Fibroblast of mammary gland (primary cell): ENCODE results near the gene ST8SIA6.
"Not testable (repeated sequence)": the region's sequence is repeated elsewhere in the genome, so short reads cannot be mapped to it uniquely, and the experiment has no call there.

Experiments
- DNase-seq: peaks from one replicate; pipeline ENCODE4 v3.0.0-alpha.2; 2010; ENCODE audit warnings: low read depth
- H3K4me3 ChIP-seq: 2 replicates; pipeline ENCODE4 v1.5.1; 2011; ENCODE audit warnings: low read depth, mild to moderate bottlenecking, low read length, moderate library complexity; ENCODE audit not compliant: control insufficient read depth
- CTCF ChIP-seq: conservative IDR thresholded peaks from 2 replicates; pipeline ENCODE4 v1.5.1; 2011; ENCODE audit warnings: low read depth, low read length, inconsistent platforms; ENCODE audit not compliant: control insufficient read depth, insufficient read depth

The ST8SIA6 gene

GRCh38 chr10:17340144-17340829 lies 114.1 kb downstream of the ST8SIA6 start:
- DNase-seq, result no peak
- TF ChIP-seq CTCF, result no peak
- H3K4me3 ChIP-seq, result no peak overlapping the region

DNA sequence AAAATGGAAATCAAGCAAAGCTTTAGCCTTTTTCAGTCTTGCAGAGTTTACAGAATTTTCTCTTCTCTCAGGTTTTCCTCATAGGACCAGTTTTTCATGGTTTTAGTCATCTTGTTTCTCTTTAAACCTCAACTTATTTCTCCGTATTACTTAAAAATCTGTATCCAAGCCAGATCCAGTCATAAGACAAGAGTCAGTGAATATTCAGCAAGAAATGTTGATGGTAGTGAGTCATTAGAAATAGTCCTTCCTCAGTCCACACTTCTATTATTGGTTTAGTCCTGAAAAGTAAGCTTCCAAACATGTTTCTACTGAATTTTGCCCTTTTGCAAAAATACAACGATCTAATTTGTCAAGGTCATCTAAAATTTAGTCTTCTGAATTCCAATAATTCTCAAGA lies 119.3 kb downstream of the ST8SIA6 start:
- TF ChIP-seq CTCF, result no peak
- H3K4me3 ChIP-seq, result no peak overlapping the region
- peak; percentile 91 for DNase-seq

DNA sequence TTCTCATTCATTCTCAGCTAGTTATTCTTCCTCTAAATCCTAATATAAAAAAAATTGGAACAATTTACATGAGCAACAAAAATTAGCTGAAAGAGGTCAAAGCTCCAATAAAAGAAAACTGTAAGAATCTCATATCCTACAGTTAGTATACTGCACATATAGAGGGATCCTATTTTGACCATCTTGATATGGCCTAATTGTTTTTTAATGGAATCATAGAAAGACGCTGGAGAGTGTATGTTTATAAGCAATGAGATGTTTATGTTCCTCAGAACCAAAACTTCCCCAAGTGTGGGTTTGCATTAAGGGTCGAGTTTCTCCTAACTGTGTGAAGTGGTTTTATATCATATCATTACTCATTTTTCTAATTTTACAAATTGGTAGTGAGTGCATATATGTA lies 123.9 kb downstream of the ST8SIA6 start:
- no peak overlapping the region for H3K4me3 ChIP-seq
- no peak for DNase-seq
- no peak for TF ChIP-seq CTCF

DNA sequence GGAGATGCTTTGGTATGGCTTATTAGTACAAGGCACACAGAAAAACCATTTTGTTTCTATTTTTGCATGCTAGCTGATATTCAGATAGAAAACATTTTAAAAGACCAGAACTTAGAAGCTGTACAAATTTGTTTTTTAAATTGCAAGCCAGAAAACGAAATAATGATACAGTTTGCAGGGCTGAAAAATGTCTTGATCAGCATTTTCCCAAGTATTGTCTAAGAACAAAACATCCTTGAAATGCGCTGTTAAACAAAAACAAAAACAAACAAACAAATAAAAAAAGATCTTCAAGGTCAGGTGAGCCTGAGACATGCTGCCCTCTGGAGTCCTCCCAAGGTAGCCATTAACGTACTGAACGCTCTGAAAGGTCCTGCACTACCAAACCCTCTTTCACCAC lies 128.0 kb downstream of the ST8SIA6 start:
- no peak overlapping the region for H3K4me3 ChIP-seq
- no peak for TF ChIP-seq CTCF
- DNase-seq, result no peak

DNA sequence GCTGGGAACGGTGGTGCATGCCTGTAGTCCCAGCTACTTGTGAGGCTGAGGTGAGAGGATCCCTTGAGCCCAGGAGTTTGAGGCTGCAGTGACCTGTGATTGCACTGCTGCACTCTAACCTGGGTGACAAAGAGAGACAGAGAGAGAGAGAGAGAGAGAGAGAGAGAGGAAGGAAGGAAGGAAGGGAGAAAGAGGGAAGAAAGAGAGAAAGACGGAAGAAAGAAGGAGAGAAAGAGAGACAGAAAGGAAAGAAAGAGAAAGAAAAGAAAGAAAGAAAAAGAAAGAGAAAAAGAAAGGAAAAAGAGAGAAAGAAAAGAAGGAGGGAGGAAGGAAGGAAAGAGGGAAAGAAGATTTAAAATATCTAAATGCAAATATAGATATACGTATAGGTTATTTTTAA lies 132.4 kb downstream of the ST8SIA6 start:
- not testable (repeated sequence) for DNase-seq, H3K4me3 ChIP-seq

GRCh38 chr10:17316488-17317170 lies 137.8 kb downstream of the ST8SIA6 start:
- no peak overlapping the region for H3K4me3 ChIP-seq
- no peak for DNase-seq
- no peak for TF ChIP-seq CTCF

DNA sequence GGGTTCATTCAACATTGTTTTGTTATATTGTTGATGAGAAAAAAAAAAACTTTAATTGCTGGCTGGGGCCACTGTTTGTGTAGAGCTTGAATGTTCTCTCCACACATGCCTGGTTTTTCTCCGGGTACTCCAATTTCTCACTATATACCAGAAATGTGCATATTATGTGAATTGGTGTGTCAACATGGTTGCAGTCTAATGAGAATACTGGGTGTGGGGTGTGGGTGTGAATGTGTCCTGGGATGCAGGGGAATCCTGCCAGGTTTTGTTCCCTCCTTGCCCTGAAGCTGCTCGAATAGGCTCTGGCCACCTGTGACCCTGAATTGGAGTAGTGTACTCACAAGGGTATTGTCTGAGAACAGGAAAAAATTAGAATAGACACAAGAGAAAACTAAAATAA lies 145.0 kb downstream of the ST8SIA6 start:
- TF ChIP-seq CTCF, result no peak
- no peak overlapping the region for H3K4me3 ChIP-seq

More for the DNA sequence above, 145.0 kb downstream of the ST8SIA6 start:
- DNase-seq, result no peak
